ENCODE measurements around the gene ZDHHC22. TPM values are rescaled to one million over a fixed set of nuclear protein-coding genes. Genes with fewer than 3 reads are reported as not detected.

ZDHHC22 gene
- total and polyA plus RNA-seq, 10 donors, result 0.02 TPM; not detected in 9

GRCh38 chr14:77099425-77100167, 42.0 kb downstream of the ZDHHC22 start:
- H3K27me3 ChIP-seq (replicated peaks in 1 of 7), result no peaks in the 10 kb centered on the region
- TF ChIP-seq POLR2AphosphoS5 (IDR thresholded peaks at IDR 0.05) (no peak), CTCF (IDR thresholded peaks at IDR 0.05 in 8 of 11, conservative IDR thresholded peaks at IDR 0.05 in 3 of 11) (no peak), POLR2A (IDR thresholded peaks at IDR 0.05) (no peak)
- H3K36me3 ChIP-seq, result peaks cover 0 to 8% (median 0%) of the 10 kb centered on the region in 6 donors
- intact Hi-C loops (cut with DNase I; ENCODE audit: low total_unique reads), result no loop called here
- peaks cover 22 to 85% (median 51%) of the 10 kb centered on the region in 6 donors for H3K4me1 ChIP-seq
- H3K4me3 ChIP-seq, result peak overlapping the region in 5 of 8 donors; percentile 69 to 81 (median 79)
- peak overlapping the region in 6 of 8 donors; percentile 93 to 98 (median 96) for H3K27ac ChIP-seq
- H3K9me3 ChIP-seq, result no peaks in the 10 kb centered on the region
- WGBS, 5 donors, result 49 to 60% (median 53%) methylated on average over 7 of the region's 7 CpGs
- no peak for DNase-seq

- Histone ChIP-seq H3K4me3 (peak overlapping the region; percentile 64 to 81 (median 73)), H3K36me3 (no peaks in the 10 kb centered on the region), H3K27ac (peak overlapping the region; percentile 93 to 99 (median 96)), H3K27me3 (replicated peaks in 1 of 7) (no peaks in the 10 kb centered on the region), H3K4me1 (peaks cover 22 to 86% (median 56%) of the 10 kb centered on the region in 6 donors), H3K9me3 (no peaks in the 10 kb centered on the region)
- TF ChIP-seq POLR2AphosphoS5 (IDR thresholded peaks at IDR 0.05) (no peak), CTCF (IDR thresholded peaks at IDR 0.05 in 8 of 11, conservative IDR thresholded peaks at IDR 0.05 in 3 of 11) (peak in 1 of 11 experiments; percentile 3), POLR2A (IDR thresholded peaks at IDR 0.05) (no peak)
- DNase-seq, result no peak
- intact Hi-C loops (cut with DNase I; ENCODE audit: low total_unique reads), result no loop called here
- WGBS, 5 donors, result 13 to 18% (median 15%) methylated on average over 19 to 23 of the region's 23 CpGs
Measured at GRCh38 chr14:77098529-77099353, 42.9 kb downstream of the ZDHHC22 start.

- H3K36me3 ChIP-seq, result no peaks in the 10 kb centered on the region
- intact Hi-C loops (cut with DNase I; ENCODE audit: low total_unique reads), result no loop called here
- no peaks in the 10 kb centered on the region for H3K9me3 ChIP-seq
- peaks cover 22 to 81% (median 54%) of the 10 kb centered on the region in 6 donors for H3K4me1 ChIP-seq
- H3K4me3 ChIP-seq, result peak within 1 kb of the TSS; percentile 64 to 81 (median 73)
- WGBS, 5 donors, result 0 to 2% (median 1%) methylated on average over 64 to 87 of the region's 87 CpGs
- peak within 1 kb of the TSS; percentile 93 to 99 (median 96) for H3K27ac ChIP-seq
- H3K27me3 ChIP-seq (replicated peaks in 1 of 7), result no peaks in the 10 kb centered on the region
- TF ChIP-seq CTCF (IDR thresholded peaks at IDR 0.05 in 8 of 11, conservative IDR thresholded peaks at IDR 0.05 in 3 of 11) (peak in 6 of 11 experiments; percentile 7 to 51 (median 26)), POLR2AphosphoS5 (IDR thresholded peaks at IDR 0.05) (peak; percentile 82 to 93 (median 91)), POLR2A (IDR thresholded peaks at IDR 0.05) (peak in 2 of 3 donors; percentile 44 to 87)
- peak; percentile 100 for DNase-seq
Measured at GRCh38 chr14:77097700-77098528, 43.7 kb downstream of the ZDHHC22 start, which contains the start of gene CIPC. Gene CIPC (plus strand): TSS chr14:77098258. CDS start chr14:77105709, 7,451 bp downstream.
